ENCODE results near the gene OSBPL1A.
"Not testable (repeated sequence)": the region's sequence is repeated elsewhere in the genome, so short reads cannot be mapped to it uniquely, and the experiment has no call there.

OSBPL1A gene

GRCh38 chr18:24397131-24397693 lies 412 bp downstream of the OSBPL1A start:
- no peak for DNase-seq (ENCODE audit: low spot score)

- DNase-seq (ENCODE audit: low spot score): no peak
Observed at GRCh38 chr18:24396082-24396633, 1.5 kb downstream of the OSBPL1A start.

GRCh38 chr18:24395049-24395795 lies 2.4 kb downstream of the OSBPL1A start:
- no peak for DNase-seq (ENCODE audit: low spot score)

GRCh38 chr18:24388957-24389356 lies 8.7 kb downstream of the OSBPL1A start:
- no peak for DNase-seq (ENCODE audit: low spot score)

- DNase-seq (ENCODE audit: low spot score): no peak
Observed at GRCh38 chr18:24386681-24387080, 10.9 kb downstream of the OSBPL1A start.

GRCh38 chr18:24381126-24381525 lies 16.5 kb downstream of the OSBPL1A start:
- no peak for DNase-seq (ENCODE audit: low spot score)

GRCh38 chr18:24380163-24380747 lies 17.4 kb downstream of the OSBPL1A start:
- DNase-seq (ENCODE audit: low spot score): no peak

- no peak for DNase-seq (ENCODE audit: low spot score)
Observed at GRCh38 chr18:24378598-24378997, 19.0 kb downstream of the OSBPL1A start.

GRCh38 chr18:24376531-24376930 lies 21.1 kb downstream of the OSBPL1A start:
- not testable (repeated sequence) for DNase-seq (ENCODE audit: low spot score)

- no peak for DNase-seq (ENCODE audit: low spot score)
Observed at GRCh38 chr18:24373328-24373727, 24.3 kb downstream of the OSBPL1A start.

GRCh38 chr18:24372279-24372872 lies 25.2 kb downstream of the OSBPL1A start:
- DNase-seq (ENCODE audit: low spot score): no peak

- DNase-seq (ENCODE audit: low spot score): no peak
Observed at GRCh38 chr18:24370120-24370519, 27.5 kb downstream of the OSBPL1A start.

- no peak for DNase-seq (ENCODE audit: low spot score)
Observed at GRCh38 chr18:24369426-24369825, 28.2 kb downstream of the OSBPL1A start.

- DNase-seq (ENCODE audit: low spot score): no peak
Observed at GRCh38 chr18:24368749-24369148, 28.9 kb downstream of the OSBPL1A start.

- DNase-seq (ENCODE audit: low spot score): no peak
Observed at GRCh38 chr18:24366328-24366727, 31.3 kb downstream of the OSBPL1A start.

GRCh38 chr18:24364177-24364576 lies 33.4 kb downstream of the OSBPL1A start:
- DNase-seq (ENCODE audit: low spot score): no peak

- no peak for DNase-seq (ENCODE audit: low spot score)
Observed at GRCh38 chr18:24362757-24363156, 34.9 kb downstream of the OSBPL1A start.

GRCh38 chr18:24359787-24360530 lies 37.7 kb downstream of the OSBPL1A start:
- not testable (repeated sequence) for DNase-seq (ENCODE audit: low spot score)

GRCh38 chr18:24354278-24354677 lies 43.3 kb downstream of the OSBPL1A start:
- no peak for DNase-seq (ENCODE audit: low spot score)

- DNase-seq (ENCODE audit: low spot score): no peak
Observed at GRCh38 chr18:24346254-24346653, 51.4 kb downstream of the OSBPL1A start.

GRCh38 chr18:24344509-24344908 lies 53.1 kb downstream of the OSBPL1A start:
- DNase-seq (ENCODE audit: low spot score): no peak

- no peak for DNase-seq (ENCODE audit: low spot score)
Observed at GRCh38 chr18:24342347-24342746, 55.3 kb downstream of the OSBPL1A start.

All from ecto neural progenitor cell (in vitro differentiated cells).